PFSK-1 (cell line): Measurements from ENCODE around the gene CNTNAP2.

Experiments
- REST ChIP-seq, 2 experiments: IDR thresholded peaks; 2 replicates each; pipeline versions ENCODE4 v1.6.1 to v1.8.0; 2011 to 2012; ENCODE audit warnings: low read depth in 2 of 2, low read length in 2 of 2, control low read depth in 1 of 2, inconsistent platforms in 1 of 2, mild to moderate bottlenecking in 1 of 2, moderate library complexity in 1 of 2; ENCODE audit not compliant: insufficient read depth in 1 of 2
- SIN3A ChIP-seq: IDR thresholded peaks from 2 replicates; pipeline ENCODE4 v1.6.1; 2012; ENCODE audit warnings: mild to moderate bottlenecking, low read length, moderate library complexity, borderline replicate concordance; ENCODE audit not compliant: insufficient read depth
- TAF1 ChIP-seq: IDR thresholded peaks from 2 replicates; pipeline ENCODE4 v1.6.1; 2012; ENCODE audit warnings: low read length, control low read depth, borderline replicate concordance; ENCODE audit not compliant: insufficient read depth

GRCh38 chr7:146232604-146233003, 116.0 kb downstream of the CNTNAP2 start:
- no peak for TF ChIP-seq REST (IDR thresholded peaks at IDR 0.05; ENCODE audit: insufficient read depth in 1 of 2, low read depth in 2 of 2, low read length in 2 of 2)
- no peak for TF ChIP-seq TAF1
- no peak for TF ChIP-seq SIN3A
